HG03558 (cell line): ENCODE measurements around the gene HEATR5A.
"Not testable (repeated sequence)": the region's sequence is repeated elsewhere in the genome, so short reads cannot be mapped to it uniquely, and the experiment has no call there.

Experiments
- ATAC-seq: cut with Tn5 transposase; IDR thresholded peaks from one replicate; pipeline ENCODE4 v1.9.1; 2021; ENCODE audit warnings: moderate number of reproducible peaks; ENCODE audit not compliant: unreplicated experiment; ENCODE audit errors: extremely low read depth

Gene HEATR5A

GRCh38 chr14:31420319-31421111 is at the start of gene HEATR5A:
HEATR5A (minus strand) TSS chr14:31420550; CDS start chr14:31402975, 17,575 bp downstream.
- ATAC-seq, result peak; percentile 93

GRCh38 chr14:31466554-31466953 is 46.2 kb upstream of the HEATR5A start:
- ATAC-seq, result no peak

- no peak for ATAC-seq
These were observed 44.8 kb upstream of the HEATR5A start for GRCh38 chr14:31465111-31465510.

- not testable (repeated sequence) for ATAC-seq
These were observed 42.1 kb upstream of the HEATR5A start for GRCh38 chr14:31462450-31462849.

- ATAC-seq, result no peak
These were observed 41.2 kb upstream of the HEATR5A start for GRCh38 chr14:31461545-31461944.

GRCh38 chr14:31457665-31458659 is 37.6 kb upstream of the HEATR5A start:
- no peak for ATAC-seq

- peak; percentile 97 for ATAC-seq
These were observed 36.7 kb upstream of the HEATR5A start, which contains the start of gene DTD2 for GRCh38 chr14:31456841-31457664. DTD2 (minus strand) TSS chr14:31457506; CDS start chr14:31457393, 113 bp downstream.

- ATAC-seq, result peak; percentile 60
These were observed 29.7 kb upstream of the HEATR5A start for GRCh38 chr14:31449971-31450610.

- ATAC-seq, result no peak
These were observed 28.8 kb upstream of the HEATR5A start for GRCh38 chr14:31449136-31449535.

- ATAC-seq, result no peak
These were observed 25.4 kb upstream of the HEATR5A start for GRCh38 chr14:31445703-31446102.

- ATAC-seq, result no peak
These were observed 21.9 kb upstream of the HEATR5A start for GRCh38 chr14:31442284-31442683.

GRCh38 chr14:31441273-31442111 is 21.1 kb upstream of the HEATR5A start:
- no peak for ATAC-seq

- ATAC-seq, result no peak
These were observed 19.9 kb upstream of the HEATR5A start for GRCh38 chr14:31440280-31440679.

- ATAC-seq, result no peak
These were observed 19.2 kb upstream of the HEATR5A start for GRCh38 chr14:31439561-31439960.

GRCh38 chr14:31437045-31437691 is 16.8 kb upstream of the HEATR5A start:
- ATAC-seq, result not testable (repeated sequence)

GRCh38 chr14:31435276-31435675 is 14.9 kb upstream of the HEATR5A start:
- ATAC-seq, result no peak

GRCh38 chr14:31430634-31431264 is 10.4 kb upstream of the HEATR5A start:
- no peak for ATAC-seq

GRCh38 chr14:31429791-31430190 is 9.4 kb upstream of the HEATR5A start:
- ATAC-seq, result no peak
